Natural killer cell treated with Interleukin-12 subunit alpha and Interleukin-12 subunit beta and Interleukin-15 and Interleukin-18, amount 100 ng/mL, for 72 hours (primary cell): ENCODE measurements around the gene ZNF408. TPM values are rescaled to one million over a fixed set of nuclear protein-coding genes. Genes with fewer than 3 reads are reported as not detected.

ENCODE experiments used
- total RNA-seq, 2 donors: library from RNA; stranded (reverse); gene quantifications; one replicate each; pipeline ENCODE4 v1.2.3, GENCODE V29; 2022

The ZNF408 gene
- total RNA-seq, 2 donors from 2014 or later, result 14.4 to 15.0 TPM

Other genes starting within 250 kb of the ZNF408 start
- 10 to 100 TPM; 50.7 to 72.4 TPM for gene AMBRA1, start 107.0 kb upstream of the ZNF408 start, total RNA-seq
- 1 to 10 TPM; 6.2 to 6.4 TPM for gene HARBI1, start 83.8 kb upstream of the ZNF408 start, total RNA-seq
- 10 to 100 TPM; 93.9 to 96.6 TPM for gene ATG13, start 83.5 kb upstream of the ZNF408 start, total RNA-seq
- gene ARHGAP1, start 412 bp upstream of the ZNF408 start, total RNA-seq, result 10 to 100 TPM; 66.6 to 68.9 TPM
- under 1 TPM in 1 of 2 donors, not detected in 1; 0.17 TPM for gene F2, start 18.2 kb downstream of the ZNF408 start, total RNA-seq
- 100 to 1,000 TPM in 1 of 2 donors, 10 to 100 TPM in 1; 98.1 to 164 TPM for gene CKAP5, start 145.2 kb downstream of the ZNF408 start, total RNA-seq
- gene LRP4, start 217.5 kb downstream of the ZNF408 start, total RNA-seq, result 1 to 10 TPM in 1 of 2 donors, under 1 TPM in 1; 0.90 to 2.6 TPM
- 10 to 100 TPM; 20.9 to 23.8 TPM for gene CSTPP1, start 235.7 kb downstream of the ZNF408 start, total RNA-seq